Fibroblast of lung (primary cell): Measurements from ENCODE around the gene CCDC146.
"Not testable (repeated sequence)": the region's sequence is repeated elsewhere in the genome, so short reads cannot be mapped to it uniquely, and the experiment has no call there.

Experiments used
- EZH2 ChIP-seq: IDR thresholded peaks from 2 replicates; pipeline ENCODE4 v1.5.1; 2012; ENCODE audit warnings: low read length, control low read depth, mild to moderate bottlenecking; ENCODE audit errors: missing control alignments
- TF ChIP-seq, protein P1 (sequence below), 2 donors: IDR thresholded peaks in 1 of 2; conservative IDR thresholded peaks in 1 of 2; 1 replicate in 1 of 2; 2 replicates in 1 of 2; pipeline ENCODE4 v1.5.1; 2011 to 2012; ENCODE audit warnings: low read length in 2 of 2, control low read depth in 1 of 2, inconsistent platforms in 1 of 2, low read depth in 1 of 2, mild to moderate bottlenecking in 1 of 2

DNA sequence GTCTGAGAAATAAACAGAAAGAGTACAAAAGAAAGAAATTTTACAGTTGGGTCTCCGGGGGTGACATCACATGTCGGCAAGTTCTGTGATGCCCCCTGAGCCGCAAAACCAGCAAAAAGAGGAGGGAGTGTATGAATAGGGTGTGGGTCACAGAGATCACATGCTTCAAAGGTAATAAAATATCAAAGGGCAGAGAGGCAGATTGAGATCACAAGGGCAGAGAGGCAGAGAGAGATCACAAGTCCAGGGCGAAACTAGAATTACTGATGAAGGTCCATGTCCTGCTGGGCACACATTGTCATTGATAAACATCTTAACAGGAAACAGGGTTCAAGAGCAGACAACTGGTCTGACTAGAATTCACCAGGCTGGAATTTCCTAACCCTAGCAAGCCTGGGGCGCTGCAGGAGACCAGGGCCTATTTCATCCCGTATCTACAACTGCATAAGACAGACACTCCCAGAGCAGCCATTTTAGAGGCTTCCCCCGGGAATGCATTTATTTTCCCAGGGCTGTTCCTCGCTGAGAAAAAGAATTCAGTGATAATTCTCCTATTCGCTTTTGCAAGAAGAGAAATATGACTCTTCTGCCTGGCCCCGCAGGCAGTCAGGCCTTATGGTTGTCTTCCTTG, 97.4 kb downstream of the CCDC146 start:
- TF ChIP-seq, protein P1, sequence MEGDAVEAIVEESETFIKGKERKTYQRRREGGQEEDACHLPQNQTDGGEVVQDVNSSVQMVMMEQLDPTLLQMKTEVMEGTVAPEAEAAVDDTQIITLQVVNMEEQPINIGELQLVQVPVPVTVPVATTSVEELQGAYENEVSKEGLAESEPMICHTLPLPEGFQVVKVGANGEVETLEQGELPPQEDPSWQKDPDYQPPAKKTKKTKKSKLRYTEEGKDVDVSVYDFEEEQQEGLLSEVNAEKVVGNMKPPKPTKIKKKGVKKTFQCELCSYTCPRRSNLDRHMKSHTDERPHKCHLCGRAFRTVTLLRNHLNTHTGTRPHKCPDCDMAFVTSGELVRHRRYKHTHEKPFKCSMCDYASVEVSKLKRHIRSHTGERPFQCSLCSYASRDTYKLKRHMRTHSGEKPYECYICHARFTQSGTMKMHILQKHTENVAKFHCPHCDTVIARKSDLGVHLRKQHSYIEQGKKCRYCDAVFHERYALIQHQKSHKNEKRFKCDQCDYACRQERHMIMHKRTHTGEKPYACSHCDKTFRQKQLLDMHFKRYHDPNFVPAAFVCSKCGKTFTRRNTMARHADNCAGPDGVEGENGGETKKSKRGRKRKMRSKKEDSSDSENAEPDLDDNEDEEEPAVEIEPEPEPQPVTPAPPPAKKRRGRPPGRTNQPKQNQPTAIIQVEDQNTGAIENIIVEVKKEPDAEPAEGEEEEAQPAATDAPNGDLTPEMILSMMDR (conservative IDR thresholded peaks at IDR 0.05 in 1 of 2, IDR thresholded peaks at IDR 0.05 in 1 of 2; ENCODE audit: low read depth in 1 of 2, low read length in 2 of 2): not testable (repeated sequence)
- not testable (repeated sequence) for TF ChIP-seq EZH2
